K562 (cell line): ENCODE data around the gene CD4. TPM values are rescaled to one million over a fixed set of nuclear protein-coding genes. Genes with fewer than 3 reads are reported as not detected.

Source experiments
- ATF1 ChIP-seq, 2 experiments: fragments of 450-650 bp in 1 of 2; IDR thresholded peaks; 2 replicates each; pipeline ENCODE4 v1.6.1; 2016; ENCODE audit warnings: missing compliant biosample characterization in 1 of 2, missing genetic modification characterization in 1 of 2
- CBX5 ChIP-seq: IDR thresholded peaks from 2 replicates; pipeline ENCODE4 v1.6.1; 2014; ENCODE audit warnings: low read depth, borderline replicate concordance
- CHCHD3 ChIP-seq: fragments of 250-450 bp; sonication (Bioruptor Pico); IDR thresholded peaks from 2 replicates; pipeline ENCODE4 v2.1.2; 2022; ENCODE audit warnings: mild to moderate bottlenecking
- EHMT2 ChIP-seq: fragments of 450-650 bp; IDR thresholded peaks from 2 replicates; pipeline ENCODE4 v1.6.1; 2018; ENCODE audit warnings: antibody characterized with exemption
- ELF1 ChIP-seq: fragments of 200-800 bp; sonication (Bioruptor generic); IDR thresholded peaks from 2 replicates; pipeline ENCODE4 v1.6.1; 2016; ENCODE audit warnings: missing genetic modification characterization, missing compliant biosample characterization
- HCFC1 ChIP-seq: IDR thresholded peaks from 2 replicates; pipeline ENCODE4 v1.6.1; 2012; ENCODE audit warnings: low read depth, low read length, improper control_type of control experiment
- HSF4 ChIP-seq: fragments of 250-450 bp; sonication (Bioruptor Pico); IDR thresholded peaks from 2 replicates; pipeline ENCODE4 v2.1.2; 2022; ENCODE audit warnings: mild to moderate bottlenecking, moderate library complexity, borderline replicate concordance
- ILF3 ChIP-seq: fragments of 450-650 bp; IDR thresholded peaks from 2 replicates; pipeline ENCODE4 v1.6.1; 2018; ENCODE audit warnings: antibody characterized with exemption, mild to moderate bottlenecking, moderate library complexity, borderline replicate concordance
- KAT7 ChIP-seq: sonication (generic); formaldehyde crosslinking; IDR thresholded peaks from 2 replicates; pipeline ENCODE4 v1.8.0; 2022; ENCODE audit warnings: missing genetic modification reagents, mild to moderate bottlenecking, borderline replicate concordance
- KDM4B ChIP-seq, 2 experiments: fragments of 450-650 bp in 1 of 2; sonication (generic) in 1 of 2; IDR thresholded peaks; 2 replicates each; pipeline ENCODE4 v1.6.1; 2016 to 2017; ENCODE audit warnings: borderline replicate concordance in 2 of 2, antibody characterized with exemption in 1 of 2, low read depth in 1 of 2, mild to moderate bottlenecking in 1 of 2
- MED1 ChIP-seq: sonication (generic); formaldehyde crosslinking; IDR thresholded peaks from 2 replicates; pipeline ENCODE4 v1.8.1; 2023; ENCODE audit warnings: missing genetic modification reagents, borderline replicate concordance
- NUFIP1 ChIP-seq: fragments of 450-650 bp; IDR thresholded peaks from 2 replicates; pipeline ENCODE4 v1.6.1; 2018; ENCODE audit not compliant: partially characterized antibody
- POLR2H ChIP-seq: IDR thresholded peaks from 2 replicates; pipeline ENCODE4 v1.6.1; 2016; ENCODE audit warnings: missing genetic modification characterization, low read depth, mild to moderate bottlenecking, control low read depth, missing compliant biosample characterization, moderate library complexity
- RBM39 ChIP-seq: fragments of 200-400 bp; formaldehyde crosslinking; optimal IDR thresholded peaks from 2 replicates; pipeline ENCODE3; 2018; ENCODE audit warnings: low read depth, low read length
- STAT5A ChIP-seq: IDR thresholded peaks from 2 replicates; pipeline ENCODE4 v1.6.1; 2012; ENCODE audit warnings: low read length, inconsistent platforms, borderline replicate concordance
- TBL1XR1 ChIP-seq, 2 experiments: IDR thresholded peaks; 2 replicates each; pipeline ENCODE4 v1.6.1; 2012; ENCODE audit warnings: improper control_type of control experiment in 2 of 2, low read length in 2 of 2, mild to moderate bottlenecking in 1 of 2
- TGIF2 ChIP-seq: sonication (generic); formaldehyde crosslinking; IDR thresholded peaks from 2 replicates; pipeline ENCODE4 v1.8.1; 2022; ENCODE audit warnings: mild to moderate bottlenecking, missing genetic modification reagents, moderate library complexity
- ZFP36 ChIP-seq: fragments of 150-350 bp; IDR thresholded peaks from 2 replicates; pipeline ENCODE4 v1.6.1; 2018; ENCODE audit warnings: low read length, low read depth; ENCODE audit not compliant: partially characterized antibody
- ZKSCAN1 ChIP-seq: fragments of 150-350 bp; IDR thresholded peaks from 2 replicates; pipeline ENCODE4 v1.6.1; 2016; ENCODE audit warnings: low read depth, low read length
- ZNF584 ChIP-seq: fragments of 200-800 bp; sonication (Bioruptor generic); IDR thresholded peaks from 2 replicates; pipeline ENCODE4 v1.6.1; 2016; ENCODE audit warnings: low read depth, mild to moderate bottlenecking, missing genetic modification characterization, missing compliant biosample characterization
- ZNF778 ChIP-seq: fragments of 450-650 bp; formaldehyde crosslinking; IDR thresholded peaks from 2 replicates; pipeline ENCODE4 v1.4.0; 2020; ENCODE audit warnings: mild to moderate bottlenecking, moderate library complexity
- polyA plus RNA-seq, 8 experiments: library from polyadenylated mRNA; depleted of rRNA in 4 of 8; stranded (reverse) in 5 of 8; unstranded in 3 of 8; fragments of >200 nt; fragmentation: Nextera tagmentation in 2 of 8; fragmentation: Illumina TruSeq in 1 of 8; extraction: Ambion mirVana in 2 of 8; extraction: Trizol in 1 of 8; gene quantifications; 2 replicates each; pipeline versions ENCODE4 v1.2.1 to v1.2.3, GENCODE V29; 2011 to 2014; ENCODE audit warnings: inconsistent platforms in 1 of 8, missing spikeins in 1 of 8
- total RNA-seq, 7 experiments: library from RNA; depleted of rRNA in 6 of 7; stranded (reverse); fragments of >200 nt in 6 of 7; fragmentation: Illumina TruSeq in 2 of 7; extraction: Trizol in 2 of 7; gene quantifications; 2 replicates each; pipeline versions ENCODE4 v1.2.1 to v1.2.3, GENCODE V29; 2011 to 2021; ENCODE audit warnings: low replicate concordance in 1 of 7
- TF ChIP-seq, protein P1 (sequence below): fragments of 250-450 bp; sonication (Bioruptor Pico); IDR thresholded peaks from 2 replicates; pipeline ENCODE4 v1.4.0; 2020
- TF ChIP-seq, protein P2 (sequence below): fragments of 450-650 bp; formaldehyde crosslinking; IDR thresholded peaks from 2 replicates; pipeline ENCODE4 v1.4.0; 2022; ENCODE audit warnings: missing genetic modification characterization
- TF ChIP-seq, protein P3 (sequence below): fragments of 450-650 bp; conservative IDR thresholded peaks from 2 replicates; pipeline ENCODE4 v1.6.1; 2016; ENCODE audit warnings: missing genetic modification characterization, low read depth, mild to moderate bottlenecking, control low read depth, missing compliant biosample characterization

The CD4 gene
- total and polyA plus RNA-seq, 9 of the 15 experiments (the other 6 are each of a cell fraction or from before 2014, with no cell fraction given), result 0.06 to 0.27 (median 0.09) TPM; not detected in 5

- TF ChIP-seq HSF4 (peak; percentile 69; the same call in 1 of the 2 replicates), POLR2H (tag) (no peak), RBM39 (no peak), HCFC1 (peak; percentile 99), CBX5 (no peak), STAT5A (no peak), ATF1 (CRISPR knock-in tag; IDR thresholded peaks at IDR 0.05) (no peak), ATF1 (tag; IDR thresholded peaks at IDR 0.05) (peak; percentile 92), KDM4B (IDR thresholded peaks at IDR 0.05; ENCODE audit: borderline replicate concordance in 2 of 2, low read depth in 1 of 2) (peak in 1 of 2 experiments; percentile 88; a peak in 1 of 4 replicates), TGIF2 (CRISPR knock-in tag) (no peak), NUFIP1 (no peak), MED1 (CRISPR knock-in tag) (no peak), ILF3 (no peak), ZNF778 (CRISPR knock-in tag) (no peak), TBL1XR1 (IDR thresholded peaks at IDR 0.05; ENCODE audit: low read length in 2 of 2) (no peak), ZFP36 (no peak), KAT7 (CRISPR knock-in tag) (no peak), CHCHD3 (no peak), EHMT2 (no peak), ELF1 (peak; percentile 78), ZKSCAN1 (no peak), ZNF584 (CRISPR knock-in tag) (peak; percentile 99)
- TF ChIP-seq, protein P1, sequence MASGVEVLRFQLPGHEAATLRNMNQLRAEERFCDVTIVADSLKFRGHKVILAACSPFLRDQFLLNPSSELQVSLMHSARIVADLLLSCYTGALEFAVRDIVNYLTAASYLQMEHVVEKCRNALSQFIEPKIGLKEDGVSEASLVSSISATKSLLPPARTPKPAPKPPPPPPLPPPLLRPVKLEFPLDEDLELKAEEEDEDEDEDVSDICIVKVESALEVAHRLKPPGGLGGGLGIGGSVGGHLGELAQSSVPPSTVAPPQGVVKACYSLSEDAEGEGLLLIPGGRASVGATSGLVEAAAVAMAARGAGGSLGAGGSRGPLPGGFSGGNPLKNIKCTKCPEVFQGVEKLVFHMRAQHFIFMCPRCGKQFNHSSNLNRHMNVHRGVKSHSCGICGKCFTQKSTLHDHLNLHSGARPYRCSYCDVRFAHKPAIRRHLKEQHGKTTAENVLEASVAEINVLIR (CRISPR knock-in tag), result peak; percentile 82
- TF ChIP-seq, protein P2, sequence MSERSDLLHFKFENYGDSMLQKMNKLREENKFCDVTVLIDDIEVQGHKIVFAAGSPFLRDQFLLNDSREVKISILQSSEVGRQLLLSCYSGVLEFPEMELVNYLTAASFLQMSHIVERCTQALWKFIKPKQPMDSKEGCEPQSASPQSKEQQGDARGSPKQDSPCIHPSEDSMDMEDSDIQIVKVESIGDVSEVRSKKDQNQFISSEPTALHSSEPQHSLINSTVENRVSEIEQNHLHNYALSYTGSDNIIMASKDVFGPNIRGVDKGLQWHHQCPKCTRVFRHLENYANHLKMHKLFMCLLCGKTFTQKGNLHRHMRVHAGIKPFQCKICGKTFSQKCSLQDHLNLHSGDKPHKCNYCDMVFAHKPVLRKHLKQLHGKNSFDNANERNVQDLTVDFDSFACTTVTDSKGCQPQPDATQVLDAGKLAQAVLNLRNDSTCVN (CRISPR knock-in tag), result peak; percentile 22; the same call in 1 of the 2 replicates
- TF ChIP-seq, protein P3, sequence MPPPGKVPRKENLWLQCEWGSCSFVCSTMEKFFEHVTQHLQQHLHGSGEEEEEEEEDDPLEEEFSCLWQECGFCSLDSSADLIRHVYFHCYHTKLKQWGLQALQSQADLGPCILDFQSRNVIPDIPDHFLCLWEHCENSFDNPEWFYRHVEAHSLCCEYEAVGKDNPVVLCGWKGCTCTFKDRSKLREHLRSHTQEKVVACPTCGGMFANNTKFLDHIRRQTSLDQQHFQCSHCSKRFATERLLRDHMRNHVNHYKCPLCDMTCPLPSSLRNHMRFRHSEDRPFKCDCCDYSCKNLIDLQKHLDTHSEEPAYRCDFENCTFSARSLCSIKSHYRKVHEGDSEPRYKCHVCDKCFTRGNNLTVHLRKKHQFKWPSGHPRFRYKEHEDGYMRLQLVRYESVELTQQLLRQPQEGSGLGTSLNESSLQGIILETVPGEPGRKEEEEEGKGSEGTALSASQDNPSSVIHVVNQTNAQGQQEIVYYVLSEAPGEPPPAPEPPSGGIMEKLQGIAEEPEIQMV, result peak; percentile 81; the same call in 1 of the 2 replicates
These were observed 62.8 kb downstream of the CD4 start, which contains the start of gene USP5 (continued) for GRCh38 chr12:6851921-6852650.
